Osteoblast (primary cell): ENCODE data around the gene COLGALT1. TPM values are rescaled to one million over a fixed set of nuclear protein-coding genes. Genes with fewer than 3 reads are reported as not detected.
A peak's percentile ranks its signal among the peaks of the same experiment; 100 is the strongest.

Experiments
- DNase-seq: peaks from one replicate; pipeline ENCODE4 v3.0.0; 2011; ENCODE audit warnings: low spot score, mixed read lengths; ENCODE audit not compliant: insufficient read length; ENCODE audit errors: missing footprints
- H2AFZ ChIP-seq: 2 replicates; pipeline ENCODE4 v1.6.0; 2011; ENCODE audit warnings: mild to moderate bottlenecking, low read length
- H3K27ac ChIP-seq: 2 replicates; pipeline ENCODE4 v1.5.1; 2011; ENCODE audit warnings: mild to moderate bottlenecking, low read depth, low read length, moderate library complexity
- H3K27me3 ChIP-seq: 2 replicates; pipeline ENCODE4 v1.6.0; 2012; ENCODE audit warnings: mild to moderate bottlenecking, control low read depth, inconsistent platforms, low read length, moderate library complexity; ENCODE audit not compliant: insufficient read depth
- H3K36me3 ChIP-seq: 2 replicates; pipeline ENCODE4 v1.5.1; 2011; ENCODE audit warnings: mild to moderate bottlenecking, low read length, control low read depth, moderate library complexity; ENCODE audit not compliant: insufficient read depth
- H3K4me1 ChIP-seq: 2 replicates; pipeline ENCODE4 v1.5.1; 2011; ENCODE audit warnings: mild to moderate bottlenecking, low read length, control low read depth, moderate library complexity; ENCODE audit not compliant: insufficient read depth
- H3K4me2 ChIP-seq: 2 replicates; pipeline ENCODE4 v1.6.0; 2011; ENCODE audit warnings: mild to moderate bottlenecking, low read length; ENCODE audit not compliant: insufficient read depth
- H3K4me3 ChIP-seq: fragments of 200-600 bp; sonication (generic); 3 replicates; pipeline ENCODE4 v1.5.1; 2012; ENCODE audit warnings: mild to moderate bottlenecking, low read length, inconsistent platforms; ENCODE audit not compliant: insufficient read depth
- H3K79me2 ChIP-seq: 2 replicates; pipeline ENCODE4 v1.6.0; 2012; ENCODE audit warnings: mild to moderate bottlenecking, low read length, control low read depth, inconsistent platforms; ENCODE audit not compliant: insufficient read depth
- H3K9me3 ChIP-seq: 2 replicates; pipeline ENCODE4 v1.5.1; 2011; ENCODE audit warnings: low read depth, low read length, control low read depth
- H4K20me1 ChIP-seq: 2 replicates; pipeline ENCODE4 v1.6.0; 2012; ENCODE audit warnings: mild to moderate bottlenecking, low read length, control low read depth; ENCODE audit not compliant: insufficient read depth
- total RNA-seq: library from RNA; depleted of rRNA; stranded (reverse); fragments of >200 nt; gene quantifications from 2 replicates; pipeline ENCODE4 v1.2.3, GENCODE V29; 2012
- TF ChIP-seq, protein P1 (sequence below): IDR thresholded peaks from 2 replicates; pipeline ENCODE4 v1.5.1; 2011; ENCODE audit warnings: mild to moderate bottlenecking, low read depth, low read length, moderate library complexity; ENCODE audit errors: extremely low read depth

Gene COLGALT1
- total RNA-seq, 1 donor, result 108 TPM

DNA sequence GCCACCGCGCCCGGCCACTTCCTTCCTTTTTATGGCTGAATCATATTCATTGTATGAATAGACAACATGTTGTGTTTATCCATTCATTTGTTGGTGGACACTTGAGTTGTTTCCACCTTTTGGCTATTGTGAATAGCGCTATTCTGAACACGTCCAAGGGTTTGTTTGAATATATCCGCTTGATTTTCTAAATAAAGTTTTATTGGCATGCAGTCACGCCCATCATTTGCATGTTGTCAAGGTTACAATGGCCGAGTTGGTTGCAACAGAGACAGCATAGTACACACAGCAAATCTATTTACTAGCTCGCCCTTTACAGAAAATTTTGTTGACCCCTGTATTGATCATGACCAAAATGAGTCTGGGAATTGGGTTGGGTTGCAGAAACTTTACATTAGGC lies 43.5 kb downstream of the COLGALT1 start:
- Histone ChIP-seq H3K4me1 (no peaks in the 10 kb centered on the region), H3K4me3 (no peak overlapping the region), H3K9me3 (no peaks in the 10 kb centered on the region), H3K4me2 (no peak overlapping the region), H3K27ac (no peak overlapping the region), H3K27me3 (peaks cover 29% of the 10 kb centered on the region), H3K79me2 (no peaks in the 10 kb centered on the region), H2AFZ (no peak overlapping the region), H4K20me1 (no peaks in the 10 kb centered on the region), H3K36me3 (no peaks in the 10 kb centered on the region)
- DNase-seq, result no peak
- TF ChIP-seq, protein P1, sequence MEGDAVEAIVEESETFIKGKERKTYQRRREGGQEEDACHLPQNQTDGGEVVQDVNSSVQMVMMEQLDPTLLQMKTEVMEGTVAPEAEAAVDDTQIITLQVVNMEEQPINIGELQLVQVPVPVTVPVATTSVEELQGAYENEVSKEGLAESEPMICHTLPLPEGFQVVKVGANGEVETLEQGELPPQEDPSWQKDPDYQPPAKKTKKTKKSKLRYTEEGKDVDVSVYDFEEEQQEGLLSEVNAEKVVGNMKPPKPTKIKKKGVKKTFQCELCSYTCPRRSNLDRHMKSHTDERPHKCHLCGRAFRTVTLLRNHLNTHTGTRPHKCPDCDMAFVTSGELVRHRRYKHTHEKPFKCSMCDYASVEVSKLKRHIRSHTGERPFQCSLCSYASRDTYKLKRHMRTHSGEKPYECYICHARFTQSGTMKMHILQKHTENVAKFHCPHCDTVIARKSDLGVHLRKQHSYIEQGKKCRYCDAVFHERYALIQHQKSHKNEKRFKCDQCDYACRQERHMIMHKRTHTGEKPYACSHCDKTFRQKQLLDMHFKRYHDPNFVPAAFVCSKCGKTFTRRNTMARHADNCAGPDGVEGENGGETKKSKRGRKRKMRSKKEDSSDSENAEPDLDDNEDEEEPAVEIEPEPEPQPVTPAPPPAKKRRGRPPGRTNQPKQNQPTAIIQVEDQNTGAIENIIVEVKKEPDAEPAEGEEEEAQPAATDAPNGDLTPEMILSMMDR, result no peak

DNA sequence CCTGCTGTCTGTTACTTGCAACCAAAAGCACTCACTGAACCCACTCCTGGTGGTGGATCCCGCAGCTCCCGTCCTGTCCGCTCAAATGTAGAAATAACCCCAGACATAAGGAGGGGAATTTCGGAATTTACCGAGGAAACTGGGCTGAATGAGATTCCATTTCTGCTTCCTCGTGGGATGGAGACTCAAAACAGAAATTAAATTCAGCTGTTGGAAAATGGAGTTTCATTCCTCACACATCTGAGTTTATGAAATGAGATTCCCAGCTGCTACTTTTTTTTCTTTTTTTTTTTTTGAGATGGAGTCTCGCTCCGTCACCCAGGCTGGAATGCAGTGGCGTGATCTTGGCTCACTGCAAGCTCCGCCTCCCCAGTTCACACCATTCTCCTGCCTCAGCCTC lies 44.3 kb downstream of the COLGALT1 start:
- Histone ChIP-seq H3K9me3 (no peaks in the 10 kb centered on the region), H4K20me1 (no peaks in the 10 kb centered on the region), H3K27ac (no peak overlapping the region), H3K79me2 (no peaks in the 10 kb centered on the region), H3K4me3 (no peak overlapping the region), H3K4me1 (no peaks in the 10 kb centered on the region), H2AFZ (no peak overlapping the region), H3K4me2 (no peak overlapping the region), H3K27me3 (peaks cover 32% of the 10 kb centered on the region), H3K36me3 (no peaks in the 10 kb centered on the region)
- DNase-seq, result peak; percentile 27
- TF ChIP-seq, protein P1, result no peak

DNA sequence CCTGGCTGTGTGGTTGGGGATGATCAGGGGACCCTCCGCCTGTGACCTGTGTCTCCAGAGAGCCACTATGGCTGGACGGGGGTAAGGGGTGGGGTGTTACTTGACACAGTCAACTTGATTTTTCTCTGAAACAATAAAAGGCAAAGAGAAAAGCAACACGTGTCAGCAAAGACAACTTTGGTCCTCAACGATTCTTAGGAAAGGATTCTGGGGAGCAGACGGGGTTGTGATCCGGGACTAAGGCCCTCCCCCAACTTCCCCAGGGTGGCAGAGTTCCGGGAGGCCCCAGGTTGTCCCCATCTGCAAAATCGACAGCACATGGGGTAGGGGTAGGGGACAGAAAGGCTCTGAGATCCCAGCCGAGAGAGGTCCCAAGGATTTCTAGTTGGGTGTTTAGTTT lies 46.2 kb downstream of the COLGALT1 start:
- peaks cover 28% of the 10 kb centered on the region for H3K27me3 ChIP-seq
- DNase-seq, result peak; percentile 52
- no peaks in the 10 kb centered on the region for H3K79me2 ChIP-seq
- H3K9me3 ChIP-seq, result no peaks in the 10 kb centered on the region
- H3K4me1 ChIP-seq, result no peaks in the 10 kb centered on the region
- no peaks in the 10 kb centered on the region for H4K20me1 ChIP-seq
- no peak overlapping the region for H3K27ac ChIP-seq
- no peak overlapping the region for H2AFZ ChIP-seq
- H3K4me2 ChIP-seq, result no peak overlapping the region
- TF ChIP-seq, protein P1, result no peak
- H3K36me3 ChIP-seq, result no peaks in the 10 kb centered on the region
- H3K4me3 ChIP-seq, result no peak overlapping the region

DNA sequence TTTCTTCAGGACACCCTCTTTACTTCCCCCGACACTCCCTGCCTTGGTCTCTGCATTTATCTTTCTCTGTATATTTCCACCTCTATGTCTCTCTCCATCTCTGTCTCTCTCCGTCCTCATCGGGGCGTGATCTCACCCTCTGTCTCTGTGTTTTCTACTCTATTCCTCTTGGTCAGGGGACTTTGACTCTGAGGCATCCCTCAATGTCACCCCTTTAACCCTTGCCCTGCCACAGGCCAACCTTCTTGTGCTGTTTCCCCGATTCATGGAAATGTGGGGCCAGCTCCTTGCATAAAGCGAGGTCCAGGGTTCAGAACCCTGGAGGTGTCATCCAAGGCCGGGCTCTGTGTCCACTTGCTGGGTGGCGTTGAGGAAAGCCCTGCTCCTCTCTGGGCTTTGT lies 46.8 kb downstream of the COLGALT1 start:
- no peak overlapping the region for H3K27ac ChIP-seq
- DNase-seq, result peak; percentile 52
- no peak overlapping the region for H2AFZ ChIP-seq
- no peak overlapping the region for H3K4me2 ChIP-seq
- H4K20me1 ChIP-seq, result no peaks in the 10 kb centered on the region
- H3K27me3 ChIP-seq, result peaks cover 28% of the 10 kb centered on the region
- no peaks in the 10 kb centered on the region for H3K4me1 ChIP-seq
- no peaks in the 10 kb centered on the region for H3K9me3 ChIP-seq
- TF ChIP-seq, protein P1, result no peak
- H3K4me3 ChIP-seq, result no peak overlapping the region
- no peaks in the 10 kb centered on the region for H3K79me2 ChIP-seq
- H3K36me3 ChIP-seq, result no peaks in the 10 kb centered on the region
